Activated CD4-positive, CD25-positive, alpha-beta regulatory T cell (primary cell): ENCODE data around the gene TMEM132D.

Source experiments
- DNase-seq, 4 experiments: peaks; one replicate each; lab custom pipeline; 2025; lab: John Stamatoyannopoulos, UW

The TMEM132D gene

DNA sequence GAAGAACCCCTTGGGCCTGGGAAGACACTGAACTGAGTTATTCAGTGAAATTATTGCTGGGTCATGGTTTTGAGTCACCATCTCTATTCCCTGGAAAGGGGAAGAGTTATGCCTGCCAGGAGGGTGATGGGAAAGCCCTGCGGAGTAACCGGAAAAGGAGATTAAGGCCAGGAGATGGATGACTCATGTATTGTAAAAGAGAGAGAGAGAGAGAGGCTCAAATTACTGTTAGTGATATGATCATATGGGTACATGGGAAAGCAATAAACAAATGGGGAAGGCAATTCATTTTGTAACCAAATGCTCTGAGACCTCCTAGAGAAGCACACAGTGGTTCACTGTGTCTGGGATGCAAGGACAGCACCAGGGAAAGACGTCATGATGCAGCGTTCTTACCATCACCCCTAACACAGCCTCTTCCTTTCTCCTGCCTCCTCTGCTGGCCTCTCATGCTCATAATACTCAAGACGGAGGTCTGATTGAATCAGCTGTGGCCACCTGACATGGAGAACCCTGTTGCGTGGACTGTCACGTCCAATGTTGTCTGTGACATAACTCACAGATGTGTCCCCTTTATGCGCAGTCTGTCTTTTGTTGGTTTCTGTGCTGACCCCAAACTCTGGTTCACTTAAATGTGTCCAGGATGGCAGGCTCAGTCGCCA lies 243.7 kb downstream of the TMEM132D start:
- no peak for DNase-seq

- DNase-seq, result no peak
Measured at GRCh38 chr12:129657179-129657578, 246.6 kb downstream of the TMEM132D start.

GRCh38 chr12:129651951-129652350 lies 251.9 kb downstream of the TMEM132D start:
- no peak for DNase-seq

- DNase-seq, result no peak
Measured at GRCh38 chr12:129641926-129642325, 261.9 kb downstream of the TMEM132D start.

DNA sequence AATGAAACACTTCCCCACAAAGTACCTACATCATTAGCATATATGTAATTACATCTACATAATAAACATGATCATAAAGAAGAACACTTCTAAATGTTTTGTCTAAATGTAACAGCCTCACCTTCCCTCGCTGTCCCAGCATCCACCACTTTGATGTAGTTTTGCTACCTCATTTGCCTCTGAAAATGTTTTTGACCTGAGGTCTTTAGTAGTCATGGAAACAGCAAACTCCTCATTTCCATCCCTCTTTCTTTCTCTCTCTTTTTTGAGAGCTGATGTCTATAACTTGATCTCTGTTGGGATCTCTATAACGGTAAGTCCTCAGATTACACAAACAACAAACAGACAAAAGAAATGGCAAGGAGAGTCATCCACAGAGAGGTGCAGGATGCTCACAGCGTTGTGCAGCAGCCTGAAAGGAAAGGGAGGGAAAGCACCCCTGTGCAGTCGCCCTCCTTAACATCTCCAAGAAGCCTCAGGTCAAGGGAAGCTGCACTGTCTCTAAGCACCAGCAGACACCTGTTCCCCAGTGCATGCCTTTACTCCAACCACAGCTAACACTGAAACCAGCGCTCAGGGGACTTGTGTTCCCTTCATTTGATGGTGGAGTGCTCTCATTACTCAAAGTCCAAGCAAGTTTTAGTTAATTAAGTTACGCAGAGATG lies 268.7 kb downstream of the TMEM132D start:
- DNase-seq, result no peak

DNA sequence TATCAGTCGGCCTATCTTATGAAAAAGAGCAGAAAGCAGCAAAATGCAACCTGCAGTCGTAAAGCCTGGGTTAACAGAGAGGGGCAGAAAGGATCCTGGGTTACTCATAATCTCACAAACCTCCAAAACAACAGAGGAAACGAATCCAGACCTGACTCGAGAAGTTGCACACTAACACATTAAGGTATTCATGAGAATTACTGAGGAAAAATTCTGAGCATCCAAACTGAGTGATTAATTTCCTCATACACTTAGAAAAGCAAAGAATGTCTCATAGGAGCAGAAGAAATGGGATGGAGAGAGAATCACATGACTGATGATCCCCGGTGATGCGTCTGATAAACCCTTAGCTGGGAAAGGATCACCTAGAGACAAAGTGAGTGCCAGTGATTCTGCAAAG lies 272.5 kb downstream of the TMEM132D start:
- DNase-seq, result no peak

DNA sequence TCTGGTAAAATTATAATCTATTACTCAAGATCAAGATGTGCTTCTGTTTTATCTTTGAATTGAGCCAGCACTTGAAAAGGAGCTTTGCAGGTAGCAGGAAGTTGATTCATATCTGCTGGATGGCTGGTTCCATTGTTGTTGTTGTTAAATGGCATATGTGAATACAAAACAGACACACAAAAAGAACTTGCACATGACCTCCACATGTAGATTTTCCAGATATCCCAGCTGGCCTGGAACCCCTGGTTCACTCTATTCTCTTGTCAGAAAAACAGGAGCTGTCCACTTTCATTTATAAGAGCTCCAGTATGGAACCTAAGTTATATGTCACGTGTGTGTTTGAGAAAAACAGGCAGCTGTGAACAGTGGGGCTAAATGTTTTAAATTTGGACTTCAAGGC lies 273.9 kb downstream of the TMEM132D start:
- no peak for DNase-seq

- DNase-seq, result no peak
Measured at GRCh38 chr12:129622566-129622965, 281.3 kb downstream of the TMEM132D start.

- DNase-seq, result no peak
Measured at GRCh38 chr12:129619271-129619670, 284.6 kb downstream of the TMEM132D start.

DNA sequence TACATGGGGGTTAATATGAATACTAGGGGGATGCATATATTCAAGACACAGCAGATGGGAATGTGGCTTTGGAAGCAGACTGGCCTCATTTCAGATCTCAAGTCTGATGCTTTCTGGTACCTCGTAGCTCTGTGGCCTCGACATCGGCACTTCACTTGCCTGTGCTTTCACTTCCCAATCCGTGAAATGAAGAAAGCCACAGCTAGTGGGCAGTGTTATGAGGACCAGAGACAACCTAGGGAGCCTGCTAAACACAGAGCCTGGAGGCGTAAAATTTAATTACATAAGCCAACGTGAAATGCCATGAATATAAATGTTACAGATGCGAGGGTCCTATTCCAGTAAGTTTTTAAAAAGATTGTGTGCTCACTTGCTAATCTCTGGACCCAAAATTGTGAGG lies 286.0 kb downstream of the TMEM132D start:
- DNase-seq, result no peak

DNA sequence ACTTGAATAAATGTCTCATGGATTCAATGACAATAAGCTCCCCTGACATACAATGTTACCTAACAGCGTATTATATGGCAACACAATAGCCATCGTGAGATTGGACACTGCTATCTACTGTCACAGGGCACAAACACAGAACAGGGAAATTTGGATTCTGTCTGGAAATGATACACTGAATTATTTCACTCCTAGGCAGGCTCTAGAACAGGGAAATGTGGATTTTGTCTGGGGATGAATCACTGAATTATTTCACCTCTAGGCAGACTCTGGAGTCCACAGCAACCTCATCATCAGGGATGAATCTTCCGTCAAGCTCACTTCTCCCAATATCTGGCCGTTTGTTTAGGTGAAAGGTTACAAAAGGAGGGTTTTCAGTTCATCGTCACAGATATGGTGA lies 288.8 kb downstream of the TMEM132D start:
- DNase-seq, result no peak

DNA sequence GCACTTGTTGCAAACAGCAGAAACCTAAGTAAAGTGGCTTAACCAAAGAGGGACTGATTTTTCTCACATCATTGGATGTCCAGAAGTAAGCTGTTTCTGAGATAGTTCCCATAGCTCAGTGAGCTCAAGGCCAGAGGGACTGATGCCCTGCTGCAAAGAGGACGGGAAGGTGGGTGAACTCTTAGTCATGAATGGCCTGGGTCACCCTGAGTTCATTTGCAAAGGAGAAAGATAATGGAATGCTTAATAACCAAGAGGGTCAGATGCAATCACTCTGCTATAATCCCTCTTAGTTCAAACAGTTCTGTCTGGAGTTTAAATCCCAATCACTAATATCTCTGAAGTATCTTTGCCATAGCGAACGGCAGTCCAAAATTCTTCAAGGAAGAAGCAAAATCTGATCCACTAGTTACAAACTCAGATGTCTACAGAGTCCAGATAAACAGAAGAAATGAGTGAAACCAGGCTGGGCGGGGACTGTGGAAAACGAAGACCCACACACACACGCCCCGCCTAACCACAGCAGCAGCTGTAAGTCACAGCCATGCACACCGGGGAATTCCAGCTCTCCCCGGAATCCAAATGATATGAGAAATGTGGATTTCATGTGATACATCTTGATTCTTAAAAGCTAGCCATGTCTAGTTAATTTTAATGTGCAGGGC lies 289.5 kb downstream of the TMEM132D start:
- no peak for DNase-seq

DNA sequence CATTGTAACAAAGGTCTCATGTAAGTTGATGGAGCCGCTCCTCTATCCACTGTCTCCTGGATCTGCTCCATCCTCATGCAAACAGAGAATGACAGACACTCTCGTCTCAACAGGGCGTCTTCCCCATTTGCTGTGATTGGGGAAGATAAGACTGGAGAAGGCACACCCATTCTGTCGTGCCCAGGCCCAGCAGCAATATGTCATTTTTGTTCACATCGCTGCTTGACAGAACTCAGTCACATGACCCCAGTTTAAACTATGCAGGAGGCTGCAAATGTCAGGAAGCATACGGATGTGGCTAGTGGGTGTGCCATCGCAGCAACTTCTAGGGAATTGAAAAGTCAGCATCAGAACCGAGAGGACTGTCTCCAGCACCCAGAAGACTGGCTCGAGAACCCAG lies 290.5 kb downstream of the TMEM132D start:
- no peak for DNase-seq

DNA sequence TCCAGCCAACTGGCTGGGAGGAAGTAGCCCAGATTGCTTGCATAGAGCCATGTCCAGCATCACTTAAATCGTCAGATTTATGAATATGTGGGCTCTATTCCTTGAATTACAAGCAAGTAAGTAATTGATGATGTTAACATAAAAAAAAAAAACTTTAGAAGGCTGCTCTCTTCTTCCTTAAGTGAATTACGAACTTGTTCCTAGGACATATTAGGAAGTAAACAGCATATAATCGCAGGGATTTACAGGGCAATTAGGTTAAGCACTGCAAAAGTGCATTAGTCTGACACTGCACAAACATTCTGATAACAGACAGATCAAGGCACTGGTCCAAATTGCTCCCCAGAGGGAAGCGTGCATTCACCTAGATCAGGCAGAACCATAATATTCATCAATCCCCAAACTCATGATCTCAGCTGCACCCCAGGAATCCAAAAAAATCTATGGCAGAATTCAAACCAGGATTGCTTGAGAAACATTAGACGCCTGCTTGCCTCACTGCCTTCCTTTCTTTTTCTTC lies 293.2 kb downstream of the TMEM132D start:
- DNase-seq, result no peak

DNA sequence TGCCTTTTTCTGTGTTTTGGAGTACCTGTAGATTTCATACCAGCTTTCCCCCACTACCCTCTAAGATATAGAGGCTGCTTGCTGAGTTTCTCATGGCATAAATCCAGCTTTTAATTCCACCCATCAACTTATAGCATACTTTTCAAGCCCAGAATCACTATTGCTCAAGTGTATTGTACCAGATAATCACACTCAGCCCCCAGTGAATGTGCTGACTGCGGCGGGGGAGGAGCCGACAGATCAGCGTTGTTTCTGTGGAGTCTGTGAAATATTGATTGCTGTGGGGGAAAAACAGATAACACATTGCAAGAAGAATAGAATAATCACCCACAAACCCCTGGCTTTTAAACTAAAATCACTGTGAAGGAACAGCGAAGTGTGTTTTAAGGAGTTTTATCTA lies 296.1 kb downstream of the TMEM132D start:
- DNase-seq, result no peak

GRCh38 chr12:129607301-129607700 lies 296.5 kb downstream of the TMEM132D start:
- no peak for DNase-seq

DNA sequence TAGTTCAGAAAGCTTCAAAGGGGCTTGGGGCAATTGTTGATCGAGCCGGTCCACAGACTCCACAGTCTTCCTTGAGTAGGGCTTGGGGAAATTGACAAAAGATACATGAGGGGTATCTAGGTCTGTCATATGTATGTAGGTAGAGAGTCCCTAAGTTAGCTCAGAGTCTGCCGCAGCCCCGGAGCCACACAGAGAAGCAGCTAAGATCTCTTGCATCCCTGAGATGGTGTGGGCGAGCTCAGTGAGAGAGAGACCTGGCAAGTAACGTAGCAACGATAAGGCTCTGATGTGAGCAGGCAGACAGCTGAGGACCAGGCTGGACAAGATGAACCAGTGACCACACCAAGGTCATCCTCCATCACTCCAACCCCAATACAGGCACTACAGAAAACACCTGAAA lies 297.6 kb downstream of the TMEM132D start:
- DNase-seq, result no peak

- no peak for DNase-seq
Measured at GRCh38 chr12:129605666-129606065, 298.2 kb downstream of the TMEM132D start.

DNA sequence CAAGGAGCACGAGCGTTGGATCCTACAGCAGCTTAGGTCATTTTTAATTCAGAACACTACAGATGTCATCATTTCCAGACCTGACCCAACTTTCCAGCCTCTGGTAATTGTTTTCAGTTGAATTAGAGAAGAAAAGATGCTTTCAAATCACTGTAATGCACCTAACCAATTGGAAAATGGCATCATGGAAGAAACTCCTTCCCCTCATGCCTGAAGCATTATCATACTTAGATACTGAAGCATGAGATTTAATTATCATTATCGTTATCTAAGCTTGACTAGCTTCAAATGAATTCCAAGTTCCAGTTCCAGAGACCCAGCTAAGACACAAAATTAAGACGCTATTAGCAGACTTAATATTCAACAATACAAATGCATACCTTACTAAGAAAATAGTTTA lies 299.3 kb downstream of the TMEM132D start:
- DNase-seq, result no peak

DNA sequence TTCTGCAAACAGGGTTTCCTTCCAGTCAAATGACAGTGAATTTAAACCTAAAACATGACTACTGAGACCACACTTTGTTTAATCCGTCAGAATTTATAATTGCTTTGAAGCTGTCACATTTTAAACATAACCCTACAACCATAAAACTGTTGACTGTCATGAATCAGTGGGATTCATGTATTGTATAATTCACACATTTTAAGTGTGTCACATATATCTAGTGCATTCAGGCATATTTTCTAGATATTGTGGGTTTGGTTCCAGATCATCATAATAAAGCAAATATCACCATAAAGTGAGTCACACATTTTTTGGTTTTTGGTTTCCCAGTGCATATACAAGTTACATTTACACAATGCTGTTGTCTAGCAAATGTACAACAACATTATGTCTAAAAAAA lies 304.4 kb downstream of the TMEM132D start:
- no peak for DNase-seq

- DNase-seq, result no peak
Measured at GRCh38 chr12:129594098-129594497, 309.7 kb downstream of the TMEM132D start.

- no peak for DNase-seq
Measured at GRCh38 chr12:129592449-129592848, 311.4 kb downstream of the TMEM132D start.

DNA sequence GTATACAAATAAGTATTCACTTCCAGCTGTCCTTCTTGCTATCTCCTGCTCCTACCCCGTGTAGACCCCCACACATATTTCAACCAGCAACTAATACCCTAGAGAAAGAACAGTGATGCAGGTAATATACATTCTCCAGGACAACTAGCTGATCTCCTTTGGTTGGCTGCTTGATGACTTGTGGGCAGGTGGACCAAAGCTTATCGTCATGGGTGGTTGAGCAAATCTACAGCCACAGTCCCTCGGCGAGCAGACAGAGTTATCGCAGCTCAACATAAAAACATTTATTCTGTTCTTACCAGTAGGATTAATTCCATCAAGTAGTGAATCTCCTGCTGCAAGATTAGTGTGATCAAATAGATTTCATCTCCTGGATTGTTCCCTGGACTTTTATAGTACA lies 314.3 kb downstream of the TMEM132D start:
- no peak for DNase-seq
